Muscle of leg (tissue), 16 donors: Measurements from ENCODE around the gene JAK2. TPM values are rescaled to one million over a fixed set of nuclear protein-coding genes. Genes with fewer than 3 reads are reported as not detected.
"Not testable (repeated sequence)": the region's sequence is repeated elsewhere in the genome, so short reads cannot be mapped to it uniquely, and the experiment has no call there.

ENCODE experiments used
- DNase-seq: peaks from one replicate; pipeline ENCODE4 v3.0.0; 2013
- H3K27ac ChIP-seq: one replicate; pipeline ENCODE4 v1.5.1; 2013; ENCODE audit warnings: mild to moderate bottlenecking, low read length, control low read depth
- H3K27me3 ChIP-seq: one replicate; pipeline ENCODE4 v1.6.1; 2013; ENCODE audit warnings: low read length; ENCODE audit not compliant: control insufficient read depth, insufficient read depth
- H3K36me3 ChIP-seq: one replicate; pipeline ENCODE4 v1.6.1; 2013; ENCODE audit warnings: low read length; ENCODE audit not compliant: control insufficient read depth, insufficient read depth
- H3K4me1 ChIP-seq: one replicate; pipeline ENCODE4 v1.6.1; 2013; ENCODE audit warnings: low read length; ENCODE audit not compliant: control insufficient read depth, insufficient read depth
- H3K4me3 ChIP-seq: one replicate; pipeline ENCODE4 v1.5.1; 2013; ENCODE audit warnings: low read length, control low read depth
- H3K9me3 ChIP-seq: replicated peaks from 2 replicates; pipeline ENCODE4 v1.6.1; 2013; ENCODE audit warnings: low read depth, low read length; ENCODE audit not compliant: control insufficient read depth
- WGBS: methylation state at CpG from one replicate; pipeline ENCODE4 v1.1.5; 2013; ENCODE audit warnings: missing lambda C conversion rate; ENCODE audit not compliant: insufficient coverage; 5-methylcytosine and 5-hydroxymethylcytosine counted together
- long read RNA-seq, 11 donors: transcript quantifications; one replicate each; lab custom pipeline, GENCODE V29; 2026
- polyA plus RNA-seq, 8 donors: library from polyadenylated mRNA; unstranded; fragments of 120-200 nt; gene quantifications; one replicate each; pipeline versions ENCODE4 v1.2.1 to v1.2.3, GENCODE V29; 2013; ENCODE audit warnings: inconsistent platforms in 1 of 8, low replicate concordance in 1 of 8; ENCODE audit not compliant: insufficient read length in 8 of 8, insufficient read depth in 1 of 8
- total RNA-seq: library from RNA; stranded (reverse); fragments of 120-200 nt; gene quantifications from one replicate; pipeline ENCODE4 v1.2.4, GENCODE V29; 2013

JAK2 gene
- 10.6 TPM for total RNA-seq
- 10 to 100 TPM in 5 of 8 donors, 1 to 10 TPM in 3; 6.3 to 14.1 (median 10.8) TPM for polyA plus RNA-seq
- long read RNA-seq, donor 1, result 0 reads
- long read RNA-seq, donor 2, result 0 reads
- long read RNA-seq, donor 3, partial matches to known transcripts, result 5 of 6 reads
- long read RNA-seq, donor 3, other reads (novel, unspliced or antisense), result 0 of 6 reads
- long read RNA-seq, donor 4, full-length matches to known transcripts, result 1 of 1 reads
- long read RNA-seq, donor 4, partial matches to known transcripts, result 0 of 1 reads
- long read RNA-seq, donor 4, other reads (novel, unspliced or antisense), result 0 of 1 reads
- long read RNA-seq, donor 5, full-length matches to known transcripts, result 2 of 8 reads
- long read RNA-seq, donor 5, partial matches to known transcripts, result 6 of 8 reads
- long read RNA-seq, donor 5, other reads (novel, unspliced or antisense), result 0 of 8 reads
- long read RNA-seq, donor 6, partial matches to known transcripts, result 0 of 1 reads
- long read RNA-seq, donor 6, other reads (novel, unspliced or antisense), result 0 of 1 reads
- long read RNA-seq, donor 7, result 0 reads
- long read RNA-seq, donor 8, result 0 reads
- long read RNA-seq, donor 9, partial matches to known transcripts, result 0 of 1 reads
- long read RNA-seq, donor 9, other reads (novel, unspliced or antisense), result 0 of 1 reads
- long read RNA-seq, donor 10, result 0 reads
- long read RNA-seq, donor 11, result 0 reads

GRCh38 chr9:4984621-4985385, at the start of gene JAK2:
TSS of gene JAK2 (plus strand) at chr9:4985272. CDS start at chr9:5021988, 36,716 bp downstream.
- peak within 1 kb of the TSS; percentile 86 for H3K4me3 ChIP-seq
- no peaks in the 10 kb centered on the region for H3K36me3 ChIP-seq
- DNase-seq, result peak; percentile 97
- WGBS, result under 1% methylated on average over 80 of the region's 84 CpGs
- peaks cover 12% of the 10 kb centered on the region for H3K4me1 ChIP-seq
- H3K27ac ChIP-seq, result peak within 1 kb of the TSS; percentile 99
- H3K27me3 ChIP-seq, result no peaks in the 10 kb centered on the region
- H3K9me3 ChIP-seq, result no peaks in the 10 kb centered on the region

DNA sequence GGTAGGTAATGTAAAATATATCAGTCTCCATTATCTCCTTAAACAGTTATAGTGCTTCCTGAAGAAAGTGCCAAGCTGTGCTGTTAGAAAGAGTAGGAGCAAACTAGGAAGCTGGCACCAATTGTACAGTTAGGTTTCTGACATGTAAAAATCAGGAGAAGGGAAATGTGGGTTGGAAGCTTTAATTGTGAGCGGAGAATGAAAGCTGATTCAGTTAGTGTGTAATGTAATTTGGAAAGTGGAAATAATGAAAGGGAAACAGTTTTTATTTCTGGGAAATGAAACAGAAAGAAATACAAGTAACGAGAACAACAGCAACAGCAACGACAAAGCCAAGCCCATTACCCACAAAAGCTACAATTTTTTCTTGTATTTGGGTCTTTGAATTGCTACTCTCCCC, 48.8 kb upstream of the JAK2 start:
- 100% methylated on average over 1 of the region's 3 CpGs for WGBS

GRCh38 chr9:4936823-4937222, 48.2 kb upstream of the JAK2 start:
- H3K27ac ChIP-seq, result no peak overlapping the region
- 100% methylated on average over 1 of the region's 1 CpG for WGBS
- H3K36me3 ChIP-seq, result no peaks in the 10 kb centered on the region
- no peak for DNase-seq
- H3K27me3 ChIP-seq, result no peaks in the 10 kb centered on the region
- no peak overlapping the region for H3K4me3 ChIP-seq
- no peaks in the 10 kb centered on the region for H3K9me3 ChIP-seq
- no peaks in the 10 kb centered on the region for H3K4me1 ChIP-seq

More for the DNA sequence above, 48.8 kb upstream of the JAK2 start:
- no peak overlapping the region for H3K4me3 ChIP-seq
- no peaks in the 10 kb centered on the region for H3K36me3 ChIP-seq
- no peak for DNase-seq
- no peaks in the 10 kb centered on the region for H3K4me1 ChIP-seq
- H3K27ac ChIP-seq, result peak overlapping the region; percentile 62
- no peaks in the 10 kb centered on the region for H3K27me3 ChIP-seq
- H3K9me3 ChIP-seq, result no peaks in the 10 kb centered on the region

DNA sequence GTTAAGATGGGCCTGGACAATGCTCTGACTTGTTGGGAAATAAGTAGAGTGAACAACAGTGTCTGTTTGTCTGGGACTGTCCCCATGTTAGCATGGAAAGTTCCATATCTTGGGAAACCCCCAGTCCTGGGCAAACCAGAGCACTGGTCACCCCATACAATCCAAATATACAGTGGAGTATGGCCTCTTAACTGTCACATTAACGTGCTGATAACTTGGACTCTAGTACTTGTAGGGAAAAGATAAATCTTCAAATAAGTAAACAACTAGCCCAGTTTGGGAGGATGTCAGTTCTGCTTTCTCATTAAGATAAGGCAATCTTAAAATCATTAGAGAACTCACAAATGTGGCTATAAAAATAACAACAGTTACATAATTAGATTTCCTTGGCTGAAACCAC, 47.6 kb upstream of the JAK2 start:
- no peak overlapping the region for H3K27ac ChIP-seq
- no peaks in the 10 kb centered on the region for H3K4me1 ChIP-seq
- no peak for DNase-seq

GRCh38 chr9:4938496-4938895, 46.6 kb upstream of the JAK2 start:
- no CpG with 5 or more reads among the region's 1 CpG for WGBS
- no peaks in the 10 kb centered on the region for H3K9me3 ChIP-seq
- no peaks in the 10 kb centered on the region for H3K36me3 ChIP-seq
- DNase-seq, result no peak
- H3K27ac ChIP-seq, result no peak overlapping the region
- no peaks in the 10 kb centered on the region for H3K27me3 ChIP-seq
- H3K4me3 ChIP-seq, result no peak overlapping the region
- H3K4me1 ChIP-seq, result no peaks in the 10 kb centered on the region

More for the DNA sequence above, 47.6 kb upstream of the JAK2 start:
- no CpG with 5 or more reads among the region's 1 CpG for WGBS
- Histone ChIP-seq H3K9me3 (no peaks in the 10 kb centered on the region), H3K4me3 (no peak overlapping the region), H3K36me3 (no peaks in the 10 kb centered on the region), H3K27me3 (no peaks in the 10 kb centered on the region)

DNA sequence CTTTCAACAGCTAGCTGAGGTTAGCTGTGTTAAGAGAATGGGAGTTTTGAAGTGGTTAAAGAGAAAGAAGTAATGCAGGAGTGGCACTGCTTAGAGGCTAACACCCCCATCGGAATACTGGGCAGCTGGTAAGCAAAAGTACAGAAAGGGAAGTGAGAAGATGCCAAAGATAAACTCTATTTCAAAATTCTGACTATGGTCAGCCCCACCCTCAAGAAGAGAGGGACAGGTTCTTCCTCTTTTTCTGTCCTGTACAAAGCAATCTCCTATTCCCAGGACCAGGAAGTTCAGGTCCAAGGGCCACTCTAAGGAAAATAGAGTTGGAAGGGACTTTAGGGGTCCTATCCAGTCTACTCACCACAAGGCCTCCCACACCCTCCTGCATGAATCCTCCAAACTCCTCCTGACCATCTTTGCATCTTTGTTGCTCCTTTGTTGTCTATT, 45.9 kb upstream of the JAK2 start:
- H3K4me3 ChIP-seq, result no peak overlapping the region
- no peaks in the 10 kb centered on the region for H3K4me1 ChIP-seq
- H3K9me3 ChIP-seq, result no peaks in the 10 kb centered on the region
- no CpG with 5 or more reads among the region's 1 CpG for WGBS
- no peaks in the 10 kb centered on the region for H3K36me3 ChIP-seq
- H3K27me3 ChIP-seq, result no peaks in the 10 kb centered on the region
- peak; percentile 65 for DNase-seq
- H3K27ac ChIP-seq, result no peak overlapping the region

DNA sequence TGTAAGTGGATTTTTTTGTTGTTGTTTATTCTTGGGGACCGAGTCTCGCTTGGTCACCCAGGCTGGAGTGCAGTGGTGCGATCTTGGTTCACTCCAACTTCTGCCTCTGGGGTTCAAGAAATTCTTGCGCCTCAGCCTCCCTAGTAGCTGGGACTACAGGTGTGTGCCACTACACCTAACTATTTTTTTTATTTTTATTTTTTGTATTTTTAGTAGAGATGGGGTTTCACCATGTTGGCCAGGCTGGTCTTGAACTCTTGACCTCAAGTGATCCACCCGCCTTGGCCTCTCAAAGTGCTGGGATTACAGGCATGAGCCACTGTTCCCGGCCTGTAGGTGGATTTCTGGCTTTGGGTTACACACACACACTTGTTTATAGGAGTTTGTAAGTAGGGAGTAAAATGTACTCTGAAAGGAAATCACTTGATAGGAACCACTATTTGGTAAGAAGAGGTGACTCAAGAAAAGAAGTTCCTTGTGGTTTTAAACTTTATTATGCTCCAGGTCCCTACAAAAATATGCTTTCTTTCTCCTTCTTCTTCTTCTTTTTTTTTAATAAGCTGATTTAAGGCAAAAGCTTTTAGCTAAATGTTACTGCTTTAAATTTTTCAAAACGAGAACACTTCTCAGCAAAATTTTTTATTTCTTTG, 42.9 kb upstream of the JAK2 start:
- not testable (repeated sequence) for H3K36me3 ChIP-seq, H3K4me3 ChIP-seq, H3K27me3 ChIP-seq, H3K4me1 ChIP-seq, DNase-seq, H3K9me3 ChIP-seq, H3K27ac ChIP-seq
- WGBS, result no CpG with 5 or more reads among the region's 7 CpGs

GRCh38 chr9:4943346-4943745, 41.7 kb upstream of the JAK2 start:
- no peak overlapping the region for H3K27ac ChIP-seq
- H3K9me3 ChIP-seq, result no peaks in the 10 kb centered on the region
- DNase-seq, result no peak
- H3K27me3 ChIP-seq, result no peaks in the 10 kb centered on the region
- no CpG with 5 or more reads among the region's 4 CpGs for WGBS
- no peaks in the 10 kb centered on the region for H3K36me3 ChIP-seq
- no peaks in the 10 kb centered on the region for H3K4me1 ChIP-seq
- H3K4me3 ChIP-seq, result no peak overlapping the region

DNA sequence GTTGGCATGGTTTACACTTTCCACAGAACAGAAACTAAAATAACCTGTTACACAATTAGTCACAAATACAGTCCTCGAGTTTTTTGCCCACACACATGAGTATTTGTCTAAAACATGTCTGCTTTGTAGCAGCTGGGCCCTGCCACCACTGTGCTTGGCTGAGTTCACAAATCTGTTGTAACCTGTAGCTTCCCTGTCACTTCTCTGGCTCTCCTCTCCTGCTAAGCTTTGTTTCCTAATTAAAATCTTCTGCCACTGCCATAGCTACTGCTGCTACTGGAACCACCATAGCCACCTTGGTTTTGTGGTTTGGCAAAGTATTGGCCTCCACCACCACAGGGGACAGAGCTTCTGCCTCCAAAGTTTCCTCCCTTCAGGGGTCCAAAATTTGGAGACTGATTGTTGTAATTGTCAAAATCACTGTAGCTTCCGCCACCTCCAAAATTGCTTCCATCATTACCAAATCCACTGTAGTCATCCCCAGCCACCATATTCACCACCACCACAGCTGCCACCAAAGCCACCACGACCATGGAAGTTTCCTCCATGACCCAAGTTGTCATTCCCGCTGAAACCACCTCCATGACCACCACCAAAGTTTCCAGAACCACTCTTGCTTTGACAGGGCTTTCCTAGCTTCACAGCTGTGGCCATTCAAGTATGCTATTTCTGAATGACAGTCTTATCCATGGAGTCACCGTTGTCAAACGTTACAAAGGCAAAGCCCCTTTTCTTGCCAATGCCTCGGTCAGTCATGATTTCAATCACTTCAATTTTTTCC, 40.5 kb upstream of the JAK2 start:
- not testable (repeated sequence) for H3K4me1 ChIP-seq, H3K27me3 ChIP-seq, H3K27ac ChIP-seq, DNase-seq, H3K4me3 ChIP-seq, H3K9me3 ChIP-seq, H3K36me3 ChIP-seq
- 90% methylated on average over 7 of the region's 7 CpGs for WGBS
